GM04503 (cell line): ENCODE measurements around the gene FRMD4A.

Source experiments
- DNase-seq: peaks from one replicate; pipeline ENCODE4 v3.0.0-alpha.2; 2012; ENCODE audit warnings: low read depth

Gene FRMD4A

DNA sequence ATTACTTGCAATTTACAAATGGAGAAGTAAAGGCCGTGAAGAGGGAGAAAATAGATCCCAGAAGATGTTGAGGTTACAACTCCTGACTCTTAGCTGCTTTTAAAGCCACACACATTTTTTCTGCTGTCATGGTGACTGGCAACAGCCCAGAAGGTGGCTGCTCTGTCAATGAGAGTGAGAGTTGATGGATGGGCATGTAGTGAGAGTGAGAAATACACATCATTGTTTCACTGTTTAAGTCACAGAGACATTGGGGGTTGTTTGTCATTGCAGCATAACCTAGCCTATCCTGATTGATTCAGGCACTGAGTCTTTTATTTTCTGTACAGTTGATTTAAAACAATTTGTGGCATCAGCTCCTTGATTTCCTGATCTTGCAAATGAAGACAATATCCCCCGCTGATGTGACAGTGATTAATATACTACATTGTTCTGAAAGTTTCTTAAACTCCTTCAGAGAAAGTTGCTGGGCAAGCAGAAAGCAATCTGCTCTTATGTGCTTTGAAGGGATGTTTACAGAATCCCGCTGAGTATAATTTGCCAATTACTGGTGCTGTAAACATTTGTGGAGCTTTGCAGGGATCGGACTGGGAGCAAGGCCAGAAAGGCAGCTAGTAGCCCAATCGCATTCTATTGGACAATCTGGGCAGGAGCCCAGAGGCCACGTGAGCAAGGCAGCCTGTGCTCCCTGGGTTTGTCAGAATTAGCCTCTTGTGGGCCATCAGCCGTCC, 514.4 kb downstream of the FRMD4A start:
- peak; percentile 57 for DNase-seq

DNA sequence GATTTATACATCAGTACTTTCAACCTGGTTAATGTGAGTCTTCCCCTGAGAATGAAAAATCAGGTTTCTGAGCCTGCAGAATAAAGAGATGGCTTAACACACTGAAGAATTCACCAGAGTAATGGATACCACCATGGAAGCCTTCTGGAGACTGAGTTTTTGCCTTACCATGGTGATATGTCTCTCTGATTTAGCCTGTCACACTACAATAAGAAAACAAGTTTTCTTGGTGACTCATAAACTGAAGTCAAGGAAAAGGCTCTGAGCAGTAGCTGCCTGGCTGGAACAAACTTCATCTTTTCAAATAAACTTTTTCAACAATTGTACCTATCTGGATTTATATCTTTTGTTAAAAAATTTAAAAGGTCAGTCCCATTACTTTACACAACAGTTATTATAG, 515.0 kb downstream of the FRMD4A start:
- DNase-seq, result no peak

DNA sequence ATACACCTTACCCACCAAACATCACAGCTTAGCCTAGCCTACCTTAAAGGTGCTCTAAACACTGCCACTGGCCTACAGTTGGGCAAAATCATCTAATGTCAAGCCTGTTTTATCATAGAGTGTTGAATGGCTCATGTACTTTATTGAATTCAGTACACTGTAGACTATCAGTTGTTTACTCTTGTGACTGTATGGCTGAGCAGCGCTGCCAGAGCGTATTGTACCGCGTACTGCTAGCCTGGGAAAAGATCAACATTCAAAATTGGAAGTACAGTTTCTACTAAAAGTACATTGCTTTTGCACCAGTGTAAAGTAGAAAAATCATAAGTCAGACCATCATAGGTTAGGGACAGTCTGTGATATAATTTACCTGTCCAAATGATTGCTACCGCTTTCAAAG, 517.2 kb downstream of the FRMD4A start:
- DNase-seq, result no peak

DNA sequence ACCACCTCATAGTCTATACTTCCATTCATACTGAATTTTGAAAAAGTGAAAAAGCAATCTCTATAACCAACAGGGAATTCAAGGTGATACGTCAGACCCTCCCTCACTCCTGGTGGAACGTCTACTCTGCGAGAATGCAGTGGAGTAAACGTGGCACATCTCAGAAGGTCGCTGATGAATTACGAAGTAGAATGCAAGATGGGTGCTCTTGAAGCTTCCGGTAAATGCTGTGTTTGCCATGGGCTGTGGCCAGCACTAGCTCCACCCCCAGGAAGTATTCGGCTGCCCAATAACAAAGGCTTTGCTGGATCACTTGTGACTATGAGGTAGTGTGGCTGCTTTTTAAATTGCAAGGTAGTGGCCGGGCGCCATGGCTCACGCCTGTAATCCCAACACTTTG, 517.9 kb downstream of the FRMD4A start:
- no peak for DNase-seq

DNA sequence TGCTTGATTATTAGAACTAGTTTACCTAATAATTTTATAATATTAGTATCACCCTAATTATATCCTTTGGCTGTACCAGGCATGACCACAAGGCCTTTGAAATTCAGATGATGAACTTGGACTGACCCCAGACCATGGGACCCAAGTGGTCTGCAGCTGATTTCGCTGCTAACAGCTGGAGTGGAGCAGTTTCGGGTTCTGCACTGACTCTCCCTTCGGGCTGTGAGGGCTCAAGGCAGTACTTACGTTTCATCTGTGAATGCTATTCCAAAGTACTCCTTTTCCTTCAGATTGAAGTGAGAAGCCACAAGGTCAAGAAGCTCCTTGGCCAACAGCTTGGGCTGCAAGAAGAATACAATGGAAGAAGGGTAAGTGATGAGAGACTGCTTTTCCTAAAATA, 520.2 kb downstream of the FRMD4A start:
- no peak for DNase-seq

DNA sequence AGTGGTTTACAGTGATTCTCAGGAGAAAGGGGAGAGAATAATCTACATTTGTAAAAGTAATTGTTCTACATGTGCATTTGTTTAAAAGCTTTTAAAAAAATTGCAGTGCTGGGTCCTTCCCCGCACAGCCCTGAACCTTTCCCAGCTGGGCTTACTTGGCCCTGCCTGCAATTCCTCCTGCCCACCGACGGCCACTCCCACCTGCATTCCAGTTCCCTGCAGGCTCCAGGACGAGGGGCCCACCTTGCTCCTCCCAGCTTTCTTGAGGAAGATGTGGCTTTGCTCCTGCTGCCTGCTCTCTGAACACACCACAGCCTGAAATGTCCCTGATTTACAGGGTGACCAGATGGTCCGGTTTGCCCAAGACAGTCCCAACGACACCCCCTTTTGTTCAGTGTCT, 521.3 kb downstream of the FRMD4A start:
- DNase-seq, result no peak

DNA sequence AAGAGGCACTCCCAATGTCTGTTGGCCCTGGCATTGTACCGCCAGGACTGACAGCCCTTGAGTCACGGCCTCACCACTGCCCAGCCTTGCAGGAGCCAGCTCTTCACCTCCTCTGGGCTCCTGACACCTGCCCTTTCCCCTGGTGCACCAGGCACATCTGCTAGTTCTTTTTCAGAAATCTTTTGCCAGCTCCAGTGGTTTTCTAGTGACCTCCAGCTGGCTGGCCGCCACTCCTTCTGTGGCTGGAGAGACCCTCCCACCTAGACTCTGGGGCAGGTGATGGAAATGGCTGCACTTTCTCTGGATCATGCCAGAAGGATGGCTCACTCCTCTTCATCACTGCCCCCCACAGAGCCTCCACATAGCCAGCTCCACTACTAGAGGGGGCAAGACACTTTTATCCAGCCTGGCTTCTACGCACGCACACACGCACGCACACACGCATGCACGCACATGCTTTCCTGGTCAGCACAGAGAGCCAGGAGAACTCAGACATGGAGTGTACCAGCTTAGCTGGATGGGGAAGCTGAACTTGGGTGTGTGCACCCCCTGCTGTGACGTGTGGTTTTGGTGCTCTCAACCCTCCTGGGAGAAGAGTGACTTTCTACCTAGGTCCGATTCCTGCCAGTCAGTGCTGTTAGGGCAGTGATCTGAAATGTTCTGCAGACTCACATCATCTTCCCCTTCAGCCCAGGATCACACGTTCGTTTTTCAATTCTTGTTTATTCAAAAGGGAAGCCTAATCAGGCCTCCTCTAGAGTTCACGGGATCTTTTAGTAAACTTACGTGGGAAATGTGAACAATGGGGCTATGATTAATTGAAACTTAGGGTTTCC, 522.0 kb downstream of the FRMD4A start:
- DNase-seq, result no peak

DNA sequence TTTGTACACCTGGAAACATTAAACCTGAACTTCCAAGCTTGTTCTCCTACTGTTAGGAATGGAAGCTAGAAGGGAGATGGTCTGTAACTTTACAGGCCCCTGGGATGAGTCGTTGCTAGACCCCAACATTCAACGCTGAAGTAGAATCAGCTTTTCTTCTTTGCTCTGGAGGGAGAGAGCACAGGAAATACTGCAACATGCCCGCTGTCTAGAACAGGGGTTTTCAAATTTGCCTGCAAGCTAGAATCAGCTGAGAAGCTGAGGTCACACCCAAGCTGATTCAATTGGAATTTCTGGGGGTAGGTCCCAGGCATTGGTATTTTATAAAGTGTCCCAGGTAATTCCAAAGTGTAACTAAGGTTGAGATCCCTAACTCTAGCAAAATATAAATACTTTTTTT, 524.3 kb downstream of the FRMD4A start:
- DNase-seq, result no peak

DNA sequence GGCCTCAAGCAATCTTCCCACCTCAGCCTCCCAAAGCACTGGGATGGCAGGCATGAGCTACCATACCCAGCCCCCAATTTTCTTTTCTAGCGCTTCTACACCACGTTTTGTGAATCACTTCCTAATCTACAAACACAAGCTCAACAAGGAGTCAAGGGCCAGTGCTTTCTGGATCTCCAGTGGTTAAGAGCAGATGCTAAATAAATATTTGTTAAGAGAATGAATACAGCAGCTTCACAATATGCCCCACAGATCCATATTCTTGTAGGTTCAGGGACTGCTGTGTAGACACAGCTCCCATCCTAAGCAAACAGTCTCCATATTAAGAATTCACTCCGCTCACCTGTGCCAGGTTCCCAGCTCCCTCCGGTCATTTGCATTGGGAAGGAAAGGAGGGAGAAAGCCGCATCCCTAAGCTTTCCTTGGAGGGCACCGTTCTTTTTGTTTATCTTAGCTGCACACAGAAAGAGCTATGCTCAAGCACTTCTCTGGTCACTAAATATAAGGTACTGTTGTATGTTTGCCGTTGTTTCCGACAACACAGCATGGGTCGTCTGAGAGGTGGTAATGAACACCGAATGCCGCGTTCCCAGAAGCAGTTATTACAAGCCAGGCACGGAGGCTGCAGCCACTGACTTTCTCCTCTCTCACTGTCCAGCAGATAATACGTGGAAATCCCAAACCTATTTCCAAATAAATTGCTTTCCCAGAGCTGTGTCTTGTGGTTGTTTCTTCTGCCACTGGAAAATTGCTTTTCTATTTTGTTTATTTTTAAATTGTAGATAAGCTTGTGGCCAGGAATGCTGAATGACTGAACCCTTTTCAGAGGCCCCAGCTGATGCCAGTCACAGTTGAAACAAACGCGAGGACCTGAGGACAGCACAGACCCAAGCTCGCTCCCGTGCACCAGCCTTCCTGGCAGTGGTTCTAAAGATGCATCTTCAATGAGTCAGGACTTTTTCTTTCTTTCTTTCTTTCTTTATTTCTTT, 526.9 kb downstream of the FRMD4A start:
- DNase-seq, result no peak

DNA sequence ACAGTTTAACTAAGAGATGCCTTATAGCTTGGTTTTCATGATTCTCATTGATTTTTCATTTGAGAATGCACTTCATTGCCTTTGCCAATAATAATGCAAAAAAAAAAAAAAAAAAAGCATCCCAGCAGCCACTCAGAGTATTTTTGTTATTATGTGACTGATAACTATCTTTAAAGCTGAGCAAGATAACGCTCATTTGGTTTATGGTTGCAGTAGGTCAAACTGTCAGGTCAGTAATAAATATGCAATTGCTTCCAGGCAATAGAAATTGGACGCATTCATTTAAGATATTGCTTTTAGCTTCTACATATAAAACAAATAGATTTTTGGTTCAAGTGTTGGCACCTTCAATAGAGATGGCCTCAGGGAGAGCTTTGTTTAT, 528.8 kb downstream of the FRMD4A start:
- DNase-seq, result no peak

DNA sequence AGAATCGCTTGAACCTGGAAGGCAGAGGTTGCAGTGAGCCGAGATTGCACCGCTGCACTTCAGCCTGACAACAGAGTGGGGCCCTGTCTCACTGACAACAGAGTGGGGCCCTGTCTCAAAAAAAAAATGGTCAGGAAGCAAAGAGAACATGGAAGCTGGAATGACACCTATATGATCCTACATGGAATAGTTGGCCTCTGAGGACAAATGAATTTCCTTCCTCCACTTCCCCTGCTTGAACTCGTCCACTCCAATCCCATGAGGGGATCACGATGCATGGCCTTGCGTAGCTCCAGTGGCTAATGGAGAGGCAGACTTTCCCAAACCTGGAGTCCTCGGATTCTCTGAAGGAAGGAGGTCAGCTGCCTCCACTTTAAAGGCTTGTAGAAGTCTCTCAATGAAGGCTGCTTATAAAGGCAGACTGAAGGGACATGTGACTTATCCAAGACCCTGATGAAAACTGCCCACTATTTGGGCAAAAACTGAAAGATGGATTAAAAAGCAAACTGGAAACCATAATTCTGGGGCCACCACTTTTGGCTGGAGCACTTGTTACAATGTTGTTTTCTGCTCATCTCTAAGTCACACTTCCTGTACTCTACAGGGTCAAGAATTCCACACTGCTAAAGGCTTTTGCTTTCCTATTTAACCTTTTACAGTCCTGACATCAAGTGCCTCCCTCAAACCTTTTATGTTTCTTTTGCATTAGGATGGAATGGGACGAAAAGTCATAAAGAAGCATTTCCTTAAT, 529.4 kb downstream of the FRMD4A start:
- no peak for DNase-seq

DNA sequence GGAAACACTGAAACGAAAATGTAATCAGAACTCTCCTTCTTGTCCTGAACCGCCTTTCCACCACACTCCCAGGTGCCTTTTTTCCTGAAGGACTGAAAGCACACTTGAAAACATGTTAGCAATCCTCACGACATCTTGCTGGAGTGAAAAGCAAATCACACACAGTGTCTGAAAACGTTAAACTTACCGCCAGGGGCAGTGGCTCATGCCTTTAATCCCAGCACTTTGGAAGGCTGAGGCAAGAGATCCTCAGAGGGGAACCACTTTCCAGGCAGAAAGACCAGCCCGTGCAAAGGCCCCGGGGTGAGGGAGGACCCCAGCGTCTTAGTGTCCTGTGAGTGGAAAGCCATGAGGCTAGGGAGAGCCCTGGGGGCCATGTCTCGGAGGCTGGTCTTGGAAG, 533.6 kb downstream of the FRMD4A start:
- no peak for DNase-seq

DNA sequence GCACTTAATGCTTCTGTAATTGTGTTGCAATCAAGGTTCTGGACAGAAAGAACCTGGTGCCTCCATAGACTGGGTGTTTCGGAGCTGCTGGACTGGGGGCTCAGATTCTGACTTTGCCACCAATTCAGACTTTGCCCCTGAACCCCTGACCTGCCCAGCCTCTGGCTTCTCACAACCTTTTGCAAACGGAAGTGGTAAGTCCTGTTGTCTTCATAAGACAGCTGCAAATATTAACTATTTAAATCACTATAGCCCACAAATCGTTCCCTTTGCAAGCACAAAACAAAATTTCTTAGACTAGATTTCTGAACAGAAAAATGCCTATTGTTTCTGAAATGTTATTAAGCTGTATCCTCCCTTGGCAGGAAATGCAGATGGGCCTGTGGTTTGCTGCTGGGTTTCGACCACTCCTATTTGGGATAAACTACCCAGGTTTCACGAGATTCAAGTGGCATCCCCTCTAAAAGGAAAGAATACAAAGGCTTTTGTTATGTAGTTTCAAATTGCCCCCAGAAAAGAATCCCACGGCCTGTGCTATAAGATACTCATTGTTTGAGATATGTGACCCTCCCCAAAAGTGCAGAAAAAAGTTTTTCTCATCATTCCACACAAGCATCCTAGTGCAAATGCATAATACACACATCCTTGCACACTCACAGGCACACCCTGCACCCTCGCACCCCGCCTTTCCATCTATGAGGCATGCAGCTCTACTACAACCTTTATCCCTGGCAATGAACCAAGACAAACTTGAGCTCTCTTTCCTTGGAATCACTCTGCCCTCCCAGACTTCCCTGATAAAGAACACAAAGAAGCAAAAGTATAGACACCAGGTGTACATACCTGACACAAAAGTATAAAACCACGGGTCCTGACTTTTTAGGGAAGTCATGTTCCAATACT, 534.8 kb downstream of the FRMD4A start:
- DNase-seq, result no peak

DNA sequence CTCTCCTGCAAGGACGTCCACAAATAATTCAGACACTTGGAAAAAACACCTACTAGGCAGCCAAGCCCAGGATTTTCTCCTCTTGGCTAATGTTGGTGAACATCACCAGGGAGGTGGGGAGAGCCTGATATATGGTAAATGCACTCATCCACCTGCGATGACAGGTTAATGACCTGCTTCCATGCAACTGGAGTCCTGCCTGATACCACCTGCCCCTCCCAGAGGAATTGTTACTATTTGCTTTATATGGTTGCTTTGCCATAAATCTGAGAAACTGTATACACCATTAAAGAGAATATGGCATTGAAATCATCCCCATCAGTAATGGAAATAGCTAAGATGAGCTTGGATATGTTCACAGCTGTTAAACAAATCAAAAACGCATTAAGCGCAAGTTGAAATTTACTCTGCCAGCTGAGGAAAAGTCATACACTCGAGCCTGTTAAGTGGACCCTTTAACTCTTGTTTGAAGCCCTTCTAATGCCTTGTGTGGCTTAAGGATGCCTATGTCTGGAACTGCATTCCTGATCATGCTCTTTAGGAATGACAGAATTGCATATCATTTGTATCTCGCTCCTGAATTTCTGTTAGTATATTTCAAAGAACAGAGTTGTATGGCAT, 535.6 kb downstream of the FRMD4A start:
- no peak for DNase-seq

DNA sequence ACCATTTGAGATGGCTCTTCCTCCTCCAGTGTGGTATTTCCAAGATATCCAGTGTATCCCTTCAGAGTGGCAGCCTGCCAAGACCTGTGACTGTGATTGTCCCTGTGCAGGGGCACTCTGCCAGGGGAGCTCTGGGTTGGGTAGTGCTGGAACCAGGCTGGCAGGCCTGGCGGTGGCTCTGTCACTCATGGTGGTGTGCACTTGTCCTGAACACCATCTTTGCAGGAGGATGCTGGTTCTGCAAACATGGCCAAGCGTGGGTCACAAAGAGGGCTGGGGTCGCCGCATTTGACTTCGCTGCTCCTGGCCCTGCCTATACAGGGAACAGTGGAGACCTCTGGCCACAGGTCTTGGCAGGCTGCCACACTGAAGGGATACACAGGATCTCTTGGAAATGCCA, 538.7 kb downstream of the FRMD4A start:
- DNase-seq, result no peak

DNA sequence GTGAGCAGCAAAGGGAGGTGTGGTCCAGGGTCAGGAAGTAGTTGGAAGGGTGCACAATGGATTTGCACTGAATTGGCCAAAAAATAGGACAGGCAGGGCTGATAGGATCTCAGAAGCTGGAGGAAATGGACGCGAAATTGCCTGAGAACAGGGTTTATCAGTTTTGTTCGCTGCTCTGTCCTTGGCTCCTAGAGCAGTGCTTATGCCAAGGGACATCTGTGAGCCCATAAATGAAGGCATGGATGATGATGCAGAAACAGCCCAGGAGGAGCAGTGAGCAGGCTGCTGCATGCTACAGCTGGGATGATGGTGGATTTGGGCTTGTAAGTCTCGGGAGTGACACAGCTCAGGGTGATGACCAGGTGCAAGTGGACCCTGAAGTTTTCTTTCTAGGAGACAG, 539.2 kb downstream of the FRMD4A start:
- no peak for DNase-seq

DNA sequence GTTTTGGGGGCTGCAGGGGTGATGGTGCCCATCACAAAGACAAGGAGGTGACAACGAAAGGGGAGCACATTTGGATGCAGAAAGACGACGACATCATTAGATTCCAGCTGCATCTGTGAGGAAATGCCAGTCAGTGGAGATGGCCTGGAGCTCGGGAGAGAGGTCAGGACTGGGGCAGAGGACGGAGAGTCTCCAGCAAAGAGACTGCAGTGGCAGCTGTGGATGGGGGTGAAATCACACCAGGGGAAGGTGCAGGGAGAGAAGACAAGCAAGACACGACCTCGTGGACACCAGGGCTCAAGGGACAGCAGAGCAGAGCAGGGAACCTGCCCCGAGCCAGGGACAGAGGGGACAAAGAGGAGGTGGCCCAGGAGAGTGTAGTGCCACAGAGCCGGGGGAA, 540.5 kb downstream of the FRMD4A start:
- DNase-seq, result no peak

DNA sequence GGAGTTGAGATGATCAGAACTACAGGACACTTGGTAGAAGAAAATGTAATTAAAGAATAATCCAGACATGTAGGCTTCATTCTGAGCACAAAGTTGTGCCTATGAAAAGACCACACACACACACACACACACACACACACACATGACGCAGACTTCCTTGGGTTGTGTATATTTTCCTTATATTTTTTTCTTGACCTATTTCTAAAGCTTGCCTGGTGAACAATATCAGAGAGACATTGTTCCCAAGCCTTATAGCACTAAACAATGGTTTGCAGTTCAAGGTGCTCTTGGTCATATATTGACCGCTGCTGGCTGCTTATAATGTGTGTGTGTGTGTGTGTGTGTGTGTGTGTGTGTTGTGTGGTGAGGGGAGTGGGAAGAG, 541.3 kb downstream of the FRMD4A start:
- no peak for DNase-seq

DNA sequence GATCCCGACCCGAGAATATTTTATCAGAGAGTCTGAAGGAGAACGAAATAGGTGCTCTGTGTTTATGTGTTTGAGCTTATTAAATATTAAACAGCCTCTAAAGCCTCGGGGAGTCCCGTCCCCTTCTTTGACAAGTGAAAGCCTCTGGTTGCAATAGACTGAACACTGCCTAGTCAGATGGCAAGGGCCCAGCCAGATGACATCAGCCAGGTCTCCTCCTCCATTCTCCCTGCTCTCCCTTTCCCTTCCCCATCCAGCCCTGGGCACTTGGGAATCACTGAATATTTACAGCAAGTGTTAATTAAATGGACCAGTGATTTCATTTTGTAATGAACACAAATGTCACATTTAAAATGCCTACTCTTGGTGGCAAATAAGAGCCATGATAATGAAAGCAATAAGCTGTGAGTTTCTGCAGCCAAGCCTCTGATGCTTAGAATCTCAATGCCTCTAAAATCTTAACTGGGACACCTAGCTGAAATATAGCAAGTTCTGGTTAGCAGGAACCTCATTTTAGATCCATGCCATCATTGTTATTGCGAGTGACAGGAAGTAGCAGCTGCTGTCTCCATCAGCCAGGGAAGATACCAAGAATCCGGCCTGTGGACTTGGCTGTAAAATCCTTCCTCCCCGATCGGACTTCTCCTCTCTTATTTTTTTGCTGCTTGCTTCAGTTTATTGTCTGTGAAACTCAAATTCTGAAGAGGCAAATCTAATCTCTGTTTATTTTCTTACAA, 541.8 kb downstream of the FRMD4A start:
- no peak for DNase-seq

DNA sequence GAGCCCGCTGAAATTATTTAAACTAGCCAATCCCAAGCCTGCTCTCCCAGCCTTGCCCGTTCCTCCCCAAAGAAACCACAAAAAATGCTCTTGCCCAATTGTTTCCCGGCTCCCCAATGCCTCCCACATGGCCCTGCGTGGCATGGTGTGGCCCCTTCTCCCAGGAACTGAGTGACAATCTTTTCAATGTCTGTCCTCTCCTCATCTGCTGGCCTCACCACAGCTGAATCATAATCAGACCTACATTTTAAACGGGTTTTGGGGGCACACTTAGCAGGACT, 542.5 kb downstream of the FRMD4A start:
- no peak for DNase-seq
